Fibroblast of pulmonary artery (primary cell): ENCODE results near the gene CD34.

Source experiments
- DNase-seq: peaks from one replicate; pipeline ENCODE4 v3.0.0-alpha.2; 2010; ENCODE audit warnings: low read depth
- H3K4me3 ChIP-seq: replicated peaks from 2 replicates; pipeline ENCODE4 v1.5.1; 2011; ENCODE audit warnings: low read depth, mild to moderate bottlenecking, control low read depth, low read length, moderate library complexity
- CTCF ChIP-seq: IDR thresholded peaks from 2 replicates; pipeline ENCODE4 v1.5.1; 2011; ENCODE audit warnings: mild to moderate bottlenecking, control low read depth, low read length, inconsistent platforms; ENCODE audit errors: missing control alignments

The CD34 gene

GRCh38 chr1:207866471-207867135, 44.3 kb downstream of the CD34 start:
- H3K4me3 ChIP-seq = no peak overlapping the region
- peak; percentile 52 for DNase-seq
- no peak for TF ChIP-seq CTCF

GRCh38 chr1:207863893-207864535, 46.9 kb downstream of the CD34 start:
- no peak for DNase-seq
- no peak overlapping the region for H3K4me3 ChIP-seq
- TF ChIP-seq CTCF = no peak

- DNase-seq = no peak
- TF ChIP-seq CTCF = no peak
These were observed 48.6 kb downstream of the CD34 start for GRCh38 chr1:207862241-207862787.

GRCh38 chr1:207861442-207862177, 49.3 kb downstream of the CD34 start:
- H3K4me3 ChIP-seq = no peak overlapping the region
- no peak for TF ChIP-seq CTCF
- DNase-seq = no peak

More at GRCh38 chr1:207862241-207862787, 48.6 kb downstream of the CD34 start:
- no peak overlapping the region for H3K4me3 ChIP-seq

GRCh38 chr1:207860531-207860930, 50.4 kb downstream of the CD34 start:
- H3K4me3 ChIP-seq = no peak overlapping the region
- DNase-seq = no peak
- no peak for TF ChIP-seq CTCF

- no peak overlapping the region for H3K4me3 ChIP-seq
- peak; percentile 56 for DNase-seq
- no peak for TF ChIP-seq CTCF
These were observed 52.1 kb downstream of the CD34 start for GRCh38 chr1:207858806-207859205.
